GM18909 (cell line): ENCODE measurements around the gene TMC5.
"Not testable (repeated sequence)": the region's sequence is repeated elsewhere in the genome, so short reads cannot be mapped to it uniquely, and the experiment has no call there.

Experiments used
- ATAC-seq: cut with Tn5 transposase; IDR thresholded peaks from one replicate; pipeline ENCODE4 v1.9.1; 2021; ENCODE audit warnings: mild to moderate bottlenecking; ENCODE audit not compliant: unreplicated experiment, poor library complexity

Gene TMC5

DNA sequence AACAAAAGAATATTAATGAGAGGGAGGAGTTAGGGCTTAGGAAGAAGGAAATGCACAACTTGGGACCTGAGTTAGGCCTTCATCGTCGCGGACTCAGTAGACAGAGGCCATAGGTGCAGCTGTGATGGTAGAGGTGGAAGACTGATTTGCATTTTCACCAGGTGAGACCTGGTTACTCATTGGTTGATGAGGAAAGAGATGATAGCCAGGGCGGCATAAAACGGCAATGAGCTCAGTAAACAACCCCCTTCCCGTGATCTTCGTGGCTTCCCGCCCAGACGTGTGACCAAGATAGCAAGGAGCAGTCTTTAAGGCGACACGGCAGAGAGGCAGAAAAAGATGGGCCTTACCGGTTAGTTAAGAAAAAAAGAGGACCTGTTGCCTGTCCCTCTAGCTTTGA is at the start of gene TMC5:
Gene TMC5 (plus strand): TSS at position 244 of the 400 bp plus-strand sequence. CDS start 22,156 bp downstream, outside the sequence.
- no peak for ATAC-seq

- not testable (repeated sequence) for ATAC-seq
Observed at GRCh38 chr16:19372541-19372940, 45.1 kb upstream of the TMC5 start.

GRCh38 chr16:19374402-19374801 is 43.3 kb upstream of the TMC5 start:
- no peak for ATAC-seq

GRCh38 chr16:19375561-19376158 is 42.0 kb upstream of the TMC5 start:
- no peak for ATAC-seq

- no peak for ATAC-seq
Observed at GRCh38 chr16:19377864-19378263, 39.8 kb upstream of the TMC5 start.

DNA sequence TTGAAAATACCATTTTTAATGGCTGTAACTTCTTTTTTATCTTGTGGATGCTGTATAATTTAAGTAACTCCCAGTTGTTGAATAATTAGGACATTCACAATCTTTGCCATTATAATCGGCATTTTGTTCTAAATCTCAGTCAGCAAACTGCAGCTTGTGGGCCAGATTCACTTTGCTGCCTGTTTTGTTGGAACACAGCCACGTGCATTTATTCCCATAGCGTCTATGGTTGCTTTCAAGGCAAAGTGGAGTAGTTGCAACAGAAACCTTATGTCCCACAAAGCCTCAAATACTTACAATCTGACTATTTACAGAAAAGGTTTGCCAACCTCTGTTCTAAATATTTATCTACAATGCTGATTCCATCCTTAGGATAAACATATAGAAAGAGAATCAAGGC is 39.2 kb upstream of the TMC5 start:
- no peak for ATAC-seq

GRCh38 chr16:19379838-19380237 is 37.8 kb upstream of the TMC5 start:
- no peak for ATAC-seq

DNA sequence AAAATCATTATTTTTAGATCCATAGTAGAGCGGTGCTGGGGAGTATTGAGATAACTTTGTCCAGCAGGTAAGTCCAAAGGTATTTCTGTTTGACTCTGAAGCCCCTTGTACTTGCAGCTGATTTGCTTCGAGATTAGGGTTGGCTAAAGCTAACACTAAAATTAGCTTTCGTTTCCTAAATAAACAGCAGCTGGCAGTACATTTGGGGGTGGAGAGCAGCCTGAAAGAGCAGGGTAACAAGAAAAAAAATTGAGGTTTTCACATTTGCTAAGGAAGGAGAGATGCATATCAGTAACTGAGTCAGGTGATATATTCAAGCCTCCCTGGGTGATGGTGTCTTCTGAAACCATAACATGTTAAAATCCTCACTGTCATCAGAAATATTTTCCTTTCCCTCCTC is 37.4 kb upstream of the TMC5 start:
- ATAC-seq, result no peak

DNA sequence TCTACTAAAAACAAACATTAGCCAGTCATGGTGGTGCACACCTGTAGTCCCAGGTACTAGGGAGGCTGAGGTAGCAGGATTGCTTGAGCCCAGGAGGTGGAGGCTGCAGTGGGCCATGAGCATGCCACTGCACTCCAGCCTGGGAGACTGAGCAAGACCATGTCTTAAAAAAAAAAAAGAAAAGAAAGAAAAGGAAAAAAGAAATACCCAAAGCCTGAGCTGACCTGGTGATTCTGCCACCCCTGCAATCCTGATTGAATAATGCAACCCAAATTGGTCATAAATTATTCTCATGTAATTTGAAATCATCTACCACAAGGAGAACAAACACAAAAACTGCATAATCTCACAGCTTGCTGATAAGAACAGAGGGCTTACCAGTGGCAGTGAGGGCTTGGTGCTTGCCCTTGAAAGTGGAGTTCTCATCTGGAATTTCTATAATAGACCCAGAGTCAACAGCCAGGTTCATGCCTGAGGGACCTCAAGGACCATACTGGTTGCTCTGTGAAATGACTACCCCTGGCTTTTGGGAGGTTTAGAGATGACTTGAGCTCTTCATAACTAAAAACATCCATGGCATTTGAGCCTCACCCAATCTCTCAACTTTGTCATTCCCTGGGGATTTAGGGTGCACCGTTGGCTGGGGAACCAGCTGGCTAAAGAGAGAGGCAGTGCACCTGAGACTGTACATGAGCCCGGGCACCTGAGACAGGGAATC is 35.4 kb upstream of the TMC5 start:
- no peak for ATAC-seq

GRCh38 chr16:19382887-19383816 is 34.5 kb upstream of the TMC5 start:
- no peak for ATAC-seq

DNA sequence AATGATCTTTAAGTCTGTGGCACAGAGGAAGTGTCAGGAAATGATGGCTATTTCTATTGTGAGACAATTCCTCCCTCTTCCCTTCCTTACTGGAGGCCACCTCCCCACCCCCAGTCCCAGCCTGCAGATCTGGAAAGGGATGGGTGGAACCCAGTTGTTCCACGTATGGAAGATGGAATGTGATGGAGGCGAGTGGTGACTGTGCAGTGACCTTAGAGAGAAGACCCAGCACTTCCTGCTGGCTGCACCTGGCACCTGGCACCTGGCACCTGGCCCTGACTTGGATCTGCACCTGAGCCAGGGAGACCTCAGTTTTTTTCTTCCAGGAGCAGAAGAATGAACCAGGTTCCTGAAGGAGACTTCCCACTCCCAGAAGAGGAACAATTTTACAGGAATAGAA is 33.0 kb upstream of the TMC5 start:
- ATAC-seq, result no peak

- ATAC-seq, result no peak
Observed at GRCh38 chr16:19386525-19386924, 31.2 kb upstream of the TMC5 start.

DNA sequence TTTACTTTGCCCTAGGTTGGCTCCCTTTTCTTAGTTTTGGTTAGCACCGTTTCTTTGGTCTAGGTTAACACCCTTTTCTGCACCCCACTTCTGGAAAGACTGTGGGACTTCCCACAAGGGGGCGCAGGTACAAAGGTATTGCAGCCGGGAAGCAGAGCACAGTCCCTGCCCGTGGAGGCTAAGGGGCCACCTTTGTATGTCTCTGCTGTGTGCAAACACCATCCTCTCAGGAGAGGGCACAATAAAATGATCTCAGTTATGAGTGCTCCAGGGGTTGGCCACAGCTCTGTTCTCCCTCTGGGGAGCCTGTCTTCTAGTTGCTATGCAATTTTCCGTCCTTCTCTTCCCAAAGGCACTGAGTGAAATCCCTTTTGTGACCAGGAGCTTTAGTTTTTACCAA is 28.4 kb upstream of the TMC5 start:
- ATAC-seq, result no peak

DNA sequence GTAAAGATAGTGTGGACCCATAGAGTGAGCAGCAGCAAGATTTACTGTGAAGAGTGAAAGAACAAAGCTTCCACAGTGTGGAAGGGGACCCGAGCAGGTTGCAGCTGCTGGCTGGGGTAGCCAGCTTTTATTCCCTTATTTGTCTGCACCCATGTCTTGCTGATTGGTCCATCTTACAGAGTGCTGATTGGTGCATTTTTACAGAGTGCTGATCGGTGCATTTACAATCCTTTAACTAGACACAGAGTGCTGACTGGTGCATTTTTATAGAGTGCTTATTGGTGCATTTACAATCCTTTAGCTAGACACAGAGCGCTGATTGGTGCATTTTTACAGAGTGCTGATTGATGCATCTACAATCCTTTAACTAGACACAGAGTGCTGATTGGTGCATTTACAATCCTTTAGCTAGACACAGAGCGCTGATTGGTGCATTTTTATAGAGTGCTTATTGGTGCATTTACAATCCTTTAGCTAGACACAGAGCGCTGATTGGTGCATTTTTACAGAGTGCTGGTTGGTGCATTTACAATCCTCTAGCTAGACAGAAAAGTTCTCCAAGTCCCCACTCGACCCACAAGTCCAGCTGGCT is 26.4 kb upstream of the TMC5 start:
- ATAC-seq, result not testable (repeated sequence)

DNA sequence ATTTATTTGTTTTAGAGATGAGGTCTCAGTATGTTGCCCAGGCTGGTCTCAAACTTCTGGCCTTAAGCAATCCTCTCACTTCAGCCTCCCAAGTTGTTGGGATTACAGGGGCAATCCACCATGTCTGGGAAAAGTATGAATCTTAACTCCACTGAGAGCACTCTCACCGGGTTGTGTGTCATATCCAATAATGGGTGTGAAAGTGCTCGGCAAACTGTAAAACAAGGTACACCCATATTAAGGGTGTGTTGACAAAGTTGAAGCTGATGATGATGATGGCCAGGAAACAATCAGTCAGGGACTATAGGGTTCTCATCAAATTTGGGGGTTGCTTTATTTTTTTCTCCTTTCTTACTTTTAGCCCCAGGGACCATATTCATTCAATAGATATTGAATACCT is 25.3 kb upstream of the TMC5 start:
- no peak for ATAC-seq

DNA sequence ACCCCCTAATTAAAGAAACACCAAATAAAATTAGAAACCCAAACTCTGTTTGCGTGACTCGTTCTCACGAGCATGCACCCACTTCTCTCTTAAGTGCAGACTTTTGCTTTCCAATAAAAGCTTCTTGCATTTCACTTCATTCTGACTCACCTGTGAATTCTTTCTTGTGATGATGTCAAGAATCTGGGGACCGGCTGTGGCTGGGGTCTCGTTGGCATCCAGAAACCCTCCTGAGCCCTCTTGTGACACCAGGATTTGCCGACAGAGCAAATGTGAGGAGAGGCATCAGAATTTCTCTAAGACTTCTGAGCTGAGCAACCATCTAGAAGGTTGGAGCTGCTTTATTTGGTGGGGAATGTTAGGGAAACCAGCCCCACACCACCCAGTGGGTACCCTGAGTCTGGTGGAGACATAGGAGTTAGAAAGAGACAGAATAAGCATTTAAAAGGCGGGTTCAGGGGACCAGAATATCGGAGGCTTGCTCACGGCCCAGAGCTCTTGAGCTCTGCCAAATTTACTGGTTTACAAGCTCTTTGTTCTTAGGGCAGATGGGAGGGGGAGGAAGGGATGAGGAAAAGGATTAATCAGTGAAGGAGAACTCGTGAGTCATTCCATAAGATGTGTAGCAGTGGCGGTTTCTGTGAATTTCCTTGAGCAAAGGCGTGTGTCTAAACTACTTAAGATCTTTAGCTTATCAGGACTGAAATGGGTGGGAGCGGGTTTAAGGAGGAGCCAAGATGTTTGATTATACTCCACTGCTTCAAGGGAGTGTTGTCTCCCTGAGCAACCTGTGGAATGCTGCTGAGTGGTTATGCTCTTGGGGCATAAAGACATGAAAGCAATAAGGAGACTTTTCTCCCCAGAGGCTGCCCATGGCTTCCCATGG is 24.2 kb upstream of the TMC5 start:
- no peak for ATAC-seq

- not testable (repeated sequence) for ATAC-seq
Observed at GRCh38 chr16:19395646-19396267, 21.9 kb upstream of the TMC5 start.

DNA sequence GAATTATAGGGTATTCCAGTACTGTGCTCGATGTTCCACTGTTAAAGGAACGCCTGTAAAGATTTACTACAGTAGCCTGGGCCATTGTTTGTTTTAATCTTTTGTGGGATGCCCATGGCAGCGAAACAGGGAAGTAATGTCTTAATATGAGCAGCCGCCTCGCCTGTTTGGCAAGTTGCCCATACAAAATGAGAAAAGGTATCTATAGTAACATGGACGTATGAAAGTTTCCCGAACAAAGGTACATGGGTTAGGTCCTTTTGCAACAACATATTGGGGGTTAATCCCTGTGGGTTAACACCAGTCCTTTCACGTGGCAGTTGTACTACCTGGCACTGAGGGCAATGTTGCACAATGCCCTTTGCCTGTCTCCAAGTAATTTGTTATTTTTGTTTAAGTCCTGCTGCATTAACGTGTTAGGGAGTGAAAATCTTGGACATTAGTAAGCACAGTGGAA is 21.1 kb upstream of the TMC5 start:
- no peak for ATAC-seq

DNA sequence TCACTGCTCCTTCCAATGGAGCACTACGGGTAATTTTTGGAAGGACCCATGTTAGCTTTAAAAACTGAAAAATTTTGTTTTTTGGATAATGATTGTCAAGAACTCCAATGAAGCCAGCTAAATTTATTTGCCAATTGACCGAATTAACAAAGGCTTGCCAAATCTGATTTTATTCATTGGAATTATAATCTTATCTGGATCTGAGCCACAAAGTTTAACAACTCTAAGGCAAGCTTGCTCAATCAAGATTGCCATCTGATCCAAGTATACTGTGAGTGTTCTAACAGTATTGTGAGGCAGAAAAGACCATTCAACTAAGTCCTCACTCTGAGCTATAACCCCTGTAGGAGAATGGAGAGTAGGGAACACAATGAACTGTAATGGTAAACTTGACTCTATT is 20.3 kb upstream of the TMC5 start:
- not testable (repeated sequence) for ATAC-seq
